ENCODE results near the gene CERK. TPM values are rescaled to one million over a fixed set of nuclear protein-coding genes. Genes with fewer than 3 reads are reported as not detected.

The CERK gene
- total RNA-seq, 1 experiment from 2014 or later = 24.9 TPM

DNA sequence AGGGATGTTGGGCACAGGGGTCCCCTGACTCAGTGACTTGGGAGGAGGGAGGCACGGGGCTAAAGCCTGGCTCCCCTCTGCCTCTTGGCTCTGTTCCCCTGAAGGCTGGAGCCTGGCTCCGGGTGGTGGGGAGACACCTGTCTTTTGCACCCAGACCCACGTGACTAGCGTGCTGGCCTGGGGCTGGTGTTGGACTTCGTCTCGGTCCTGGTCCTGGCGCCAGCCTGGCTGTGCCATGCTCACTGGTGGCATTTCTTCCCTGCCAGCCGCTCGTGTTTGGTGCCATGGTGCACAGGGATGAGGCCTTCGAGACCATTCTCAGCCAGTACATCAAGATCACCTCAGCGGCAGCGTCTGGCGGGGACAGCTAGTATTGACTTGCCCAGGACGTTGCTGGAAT lies 61.2 kb downstream of the CERK start:
- H3K4me1 ChIP-seq (replicated peaks; ENCODE audit: insufficient read depth) = no peaks in the 10 kb centered on the region
- intact Hi-C loops (cut with micrococcal nuclease; ENCODE audit: unreplicated experiment) = no loop called here
- H3K9me2 ChIP-seq (ENCODE audit: insufficient read depth) = no peaks in the 10 kb centered on the region
- H3K27me3 ChIP-seq (ENCODE audit: insufficient read depth, low read depth) = no peaks in the 10 kb centered on the region
- no peaks in the 10 kb centered on the region for H4K20me1 ChIP-seq (ENCODE audit: insufficient read depth)
- ChIA-PET CTCF (no interaction called here), POLR2A (ENCODE audit: unreplicated experiment) (interaction anchor here (0.6 kb wide), 1 partner anchor 1359 kb away, joined by 6 read pairs; no protein-coding TSS in a partner anchor)
- H3K27ac ChIP-seq = no peak overlapping the region
- no peaks in the 10 kb centered on the region for H3K9me3 ChIP-seq (ENCODE audit: insufficient read depth, low read depth)
- H3K4me2 ChIP-seq = no peak overlapping the region
- TF ChIP-seq CTCF (conservative IDR thresholded peaks at IDR 0.05) (no peak), EZH2 (IDR thresholded peaks at IDR 0.05; ENCODE audit: low read depth) (no peak)
- H2AFZ ChIP-seq = no peak overlapping the region
- no TSS peak for BruUV-seq (replicated peaks)
- H3K4me3 ChIP-seq = no peak overlapping the region
- DNase-seq = no peak
- H3K36me3 ChIP-seq (ENCODE audit: low read depth) = 0 out of 2 replicates have a peak, but pooled peaks cover 3% of the 10 kb centered on the region
- H3F3A ChIP-seq (ENCODE audit: insufficient read depth, low read depth) = peaks cover 10% of the 10 kb centered on the region; the same call in 1 of the 2 replicates
- no peaks in the 10 kb centered on the region for H3K79me2 ChIP-seq (ENCODE audit: low read depth)

DNA sequence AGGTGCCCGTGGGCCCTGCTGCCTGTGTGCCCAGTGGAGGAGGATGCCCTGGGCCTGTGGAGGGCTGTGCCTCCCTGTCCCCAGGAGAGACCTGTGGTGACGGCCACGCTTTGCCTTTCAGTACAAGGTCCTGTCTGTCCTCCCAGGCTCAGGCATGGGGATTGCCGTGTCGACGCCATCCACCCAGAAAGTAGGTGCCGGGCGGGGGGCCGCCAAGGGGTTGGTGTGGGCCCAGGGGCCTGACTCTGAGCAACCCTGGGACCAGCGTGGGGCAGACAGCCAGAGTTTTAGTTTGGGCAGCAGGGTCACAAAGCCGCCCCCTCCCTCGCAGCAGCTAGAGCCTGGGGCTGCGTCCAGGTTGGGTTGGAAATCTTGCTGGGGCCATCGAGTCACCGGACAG lies 61.6 kb downstream of the CERK start:
- Histone ChIP-seq H4K20me1 (ENCODE audit: insufficient read depth) (no peaks in the 10 kb centered on the region), H3K27ac (no peak overlapping the region), H2AFZ (no peak overlapping the region), H3K27me3 (ENCODE audit: insufficient read depth, low read depth) (no peaks in the 10 kb centered on the region), H3K4me2 (no peak overlapping the region), H3K9me3 (ENCODE audit: insufficient read depth, low read depth) (no peaks in the 10 kb centered on the region), H3K36me3 (ENCODE audit: low read depth) (0 out of 2 replicates have a peak, but pooled peaks cover 3% of the 10 kb centered on the region), H3K79me2 (ENCODE audit: low read depth) (no peaks in the 10 kb centered on the region), H3K4me1 (replicated peaks; ENCODE audit: insufficient read depth) (no peaks in the 10 kb centered on the region), H3K9me2 (ENCODE audit: insufficient read depth) (no peaks in the 10 kb centered on the region), H3F3A (ENCODE audit: insufficient read depth, low read depth) (peaks cover 9% of the 10 kb centered on the region; the same call in 1 of the 2 replicates), H3K4me3 (no peak overlapping the region)
- ChIA-PET POLR2A (ENCODE audit: unreplicated experiment) (no interaction called here), CTCF (no interaction called here)
- no peak for DNase-seq
- intact Hi-C loops (cut with micrococcal nuclease; ENCODE audit: unreplicated experiment) = no loop called here
- no TSS peak for BruUV-seq (replicated peaks)
- TF ChIP-seq CTCF (conservative IDR thresholded peaks at IDR 0.05) = no peak
- TF ChIP-seq EZH2 (IDR thresholded peaks at IDR 0.05; ENCODE audit: low read depth) = no peak

DNA sequence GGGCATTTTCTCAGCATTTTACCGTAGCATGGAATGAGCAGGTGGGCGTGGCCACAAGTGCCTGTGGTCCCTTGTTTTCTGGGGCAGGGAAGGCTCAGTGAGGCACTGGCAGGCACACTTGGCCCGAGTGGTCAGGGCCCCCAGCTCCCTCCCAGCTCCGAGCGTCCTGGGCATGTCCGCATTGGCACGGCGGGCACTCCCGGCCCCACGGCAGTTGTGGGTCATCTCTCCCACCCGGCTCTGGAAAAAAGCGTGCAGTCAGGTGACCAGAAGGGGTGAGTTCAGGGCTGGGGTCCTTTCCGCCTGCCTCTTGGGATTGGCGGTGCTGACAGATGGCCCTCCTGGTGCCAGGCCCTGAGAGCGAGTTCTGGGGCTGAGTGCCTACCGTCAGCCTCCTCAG lies 62.1 kb downstream of the CERK start:
- no peak for DNase-seq
- intact Hi-C loops (cut with micrococcal nuclease; ENCODE audit: unreplicated experiment) = no loop called here
- Histone ChIP-seq H4K20me1 (ENCODE audit: insufficient read depth) (no peaks in the 10 kb centered on the region), H3K9me3 (ENCODE audit: insufficient read depth, low read depth) (no peaks in the 10 kb centered on the region), H2AFZ (no peak overlapping the region), H3K27ac (no peak overlapping the region), H3K4me2 (no peak overlapping the region), H3K4me3 (no peak overlapping the region), H3K36me3 (ENCODE audit: low read depth) (0 out of 2 replicates have a peak, but pooled peaks cover 3% of the 10 kb centered on the region), H3F3A (ENCODE audit: insufficient read depth, low read depth) (0 out of 2 replicates have a peak, but pooled peaks cover 5% of the 10 kb centered on the region), H3K27me3 (ENCODE audit: insufficient read depth, low read depth) (no peaks in the 10 kb centered on the region), H3K9me2 (ENCODE audit: insufficient read depth) (no peaks in the 10 kb centered on the region), H3K79me2 (ENCODE audit: low read depth) (no peaks in the 10 kb centered on the region), H3K4me1 (replicated peaks; ENCODE audit: insufficient read depth) (no peaks in the 10 kb centered on the region)
- POLR2A ChIA-PET (ENCODE audit: unreplicated experiment) = no interaction called here
- CTCF ChIA-PET = no interaction called here
- TF ChIP-seq EZH2 (IDR thresholded peaks at IDR 0.05; ENCODE audit: low read depth) = no peak
- TF ChIP-seq CTCF (conservative IDR thresholded peaks at IDR 0.05) = no peak
- no TSS peak for BruUV-seq (replicated peaks)

All from PC-9 (cell line).